ENCODE results near the gene NEURL1B. TPM values are rescaled to one million over a fixed set of nuclear protein-coding genes. Genes with fewer than 3 reads are reported as not detected.

The NEURL1B gene
- total RNA-seq, 2 experiments from 2014 or later = 0.08 to 0.16 TPM

DNA sequence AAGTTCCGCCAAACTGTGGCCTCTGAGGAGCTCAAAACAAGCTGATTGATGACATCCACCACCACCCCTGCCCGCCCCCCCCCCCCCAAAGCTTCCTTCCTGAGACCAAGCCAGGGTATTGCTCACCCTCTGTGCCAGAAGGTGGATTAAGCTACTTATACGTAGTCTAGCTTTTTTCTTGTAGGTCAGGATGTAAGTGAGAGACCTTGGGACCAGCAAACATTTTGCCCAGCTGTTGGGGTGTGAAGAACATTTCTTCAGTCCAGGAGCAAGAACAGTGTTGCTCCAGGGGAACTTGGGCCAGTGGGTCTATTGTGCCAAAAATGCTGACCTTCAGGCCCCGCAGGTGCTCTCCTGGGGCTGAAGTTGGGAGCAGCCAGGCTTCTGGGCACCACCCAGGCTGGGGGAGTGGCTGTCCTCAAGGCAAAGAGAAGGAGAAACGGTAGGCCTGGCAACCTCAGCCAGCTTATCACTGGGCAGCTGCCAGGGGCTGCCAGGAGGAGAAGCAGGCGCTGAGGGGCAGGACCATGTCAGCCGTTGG is 18.0 kb downstream of the NEURL1B start:
- intact Hi-C loops (cut with DNase I, micrococcal nuclease) = no loop called here
- ChIA-PET CTCF (interaction anchor here (0.5 kb wide), 1 partner anchor 38 kb away, joined by 3 read pairs; no protein-coding TSS in a partner anchor), POLR2A (no interaction called here)
- Mint-ChIP-seq H3K36me3 (ENCODE audit: low read depth) (no peaks in the 10 kb centered on the region), H3K4me3 (no peak overlapping the region), H3K9me3 (peaks cover 3% of the 10 kb centered on the region), H3K4me1 (ENCODE audit: low read depth) (no peaks in the 10 kb centered on the region), H3K27me3 (no peaks in the 10 kb centered on the region), H3K27ac (no peak overlapping the region)
- no peak for DNase-seq
- Histone ChIP-seq H3K27ac (ENCODE audit: low read depth in 1 of 2, low read length in 2 of 2) (no peak overlapping the region), H3K9me3 (ENCODE audit: control insufficient read depth in 1 of 2, insufficient read depth in 1 of 2, low read length in 2 of 2) (peaks cover 15 to 24% of the 10 kb centered on the region in 2 experiments), H3K4me1 (ENCODE audit: insufficient read depth, low read length) (no peaks in the 10 kb centered on the region), H3K36me3 (ENCODE audit: insufficient read depth, low read length) (no peaks in the 10 kb centered on the region), H3K27me3 (ENCODE audit: control insufficient read depth in 1 of 2, insufficient read depth in 2 of 2, low read length in 2 of 2) (no peaks in the 10 kb centered on the region), H3K4me3 (ENCODE audit: low read length) (no peak overlapping the region)
- TF ChIP-seq, protein P1, sequence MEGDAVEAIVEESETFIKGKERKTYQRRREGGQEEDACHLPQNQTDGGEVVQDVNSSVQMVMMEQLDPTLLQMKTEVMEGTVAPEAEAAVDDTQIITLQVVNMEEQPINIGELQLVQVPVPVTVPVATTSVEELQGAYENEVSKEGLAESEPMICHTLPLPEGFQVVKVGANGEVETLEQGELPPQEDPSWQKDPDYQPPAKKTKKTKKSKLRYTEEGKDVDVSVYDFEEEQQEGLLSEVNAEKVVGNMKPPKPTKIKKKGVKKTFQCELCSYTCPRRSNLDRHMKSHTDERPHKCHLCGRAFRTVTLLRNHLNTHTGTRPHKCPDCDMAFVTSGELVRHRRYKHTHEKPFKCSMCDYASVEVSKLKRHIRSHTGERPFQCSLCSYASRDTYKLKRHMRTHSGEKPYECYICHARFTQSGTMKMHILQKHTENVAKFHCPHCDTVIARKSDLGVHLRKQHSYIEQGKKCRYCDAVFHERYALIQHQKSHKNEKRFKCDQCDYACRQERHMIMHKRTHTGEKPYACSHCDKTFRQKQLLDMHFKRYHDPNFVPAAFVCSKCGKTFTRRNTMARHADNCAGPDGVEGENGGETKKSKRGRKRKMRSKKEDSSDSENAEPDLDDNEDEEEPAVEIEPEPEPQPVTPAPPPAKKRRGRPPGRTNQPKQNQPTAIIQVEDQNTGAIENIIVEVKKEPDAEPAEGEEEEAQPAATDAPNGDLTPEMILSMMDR (IDR thresholded peaks at IDR 0.05) = no peak
- no peak for ATAC-seq (ENCODE audit: poor library complexity)

DNA sequence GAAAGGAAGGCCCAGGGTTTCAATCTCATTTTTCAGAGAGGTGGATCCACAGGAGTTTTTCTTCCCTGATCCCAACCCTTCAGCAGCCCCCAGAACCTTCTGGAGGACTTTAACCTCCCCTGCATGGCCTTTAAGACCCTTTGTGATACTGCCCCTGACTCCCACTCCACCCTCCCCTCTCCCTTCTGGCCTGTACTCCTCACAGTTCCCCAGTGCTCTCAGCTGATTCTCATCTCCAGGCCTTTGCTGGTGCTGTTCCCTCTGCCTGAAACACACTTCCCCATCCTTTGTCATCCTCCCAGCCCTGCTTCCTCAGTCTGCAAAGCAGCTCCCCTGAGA is 18.5 kb downstream of the NEURL1B start:
- peak in 1 of 14 experiments; percentile 11 for DNase-seq
- H3K27ac ChIP-seq (ENCODE audit: low read depth in 1 of 2, low read length in 2 of 2) = no peak overlapping the region
- no peaks in the 10 kb centered on the region for H3K4me1 Mint-ChIP-seq (ENCODE audit: low read depth)
- ChIA-PET CTCF (no interaction called here), POLR2A (no interaction called here)
- ATAC-seq (ENCODE audit: poor library complexity) = no peak
- intact Hi-C loops (cut with DNase I, micrococcal nuclease) = no loop called here
- no peak overlapping the region for H3K4me3 Mint-ChIP-seq
- no peaks in the 10 kb centered on the region for H3K27me3 ChIP-seq (ENCODE audit: control insufficient read depth in 1 of 2, insufficient read depth in 2 of 2, low read length in 2 of 2)
- H3K36me3 Mint-ChIP-seq (ENCODE audit: low read depth) = no peaks in the 10 kb centered on the region
- no peaks in the 10 kb centered on the region for H3K27me3 Mint-ChIP-seq
- H3K9me3 Mint-ChIP-seq = peaks cover 3% of the 10 kb centered on the region
- H3K4me1 ChIP-seq (ENCODE audit: insufficient read depth, low read length) = no peaks in the 10 kb centered on the region
- TF ChIP-seq, protein P1 (IDR thresholded peaks at IDR 0.05) = no peak
- H3K27ac Mint-ChIP-seq = no peak overlapping the region
- peaks cover 15 to 24% of the 10 kb centered on the region in 2 experiments for H3K9me3 ChIP-seq (ENCODE audit: control insufficient read depth in 1 of 2, insufficient read depth in 1 of 2, low read length in 2 of 2)
- no peaks in the 10 kb centered on the region for H3K36me3 ChIP-seq (ENCODE audit: insufficient read depth, low read length)
- no peak overlapping the region for H3K4me3 ChIP-seq (ENCODE audit: low read length)

DNA sequence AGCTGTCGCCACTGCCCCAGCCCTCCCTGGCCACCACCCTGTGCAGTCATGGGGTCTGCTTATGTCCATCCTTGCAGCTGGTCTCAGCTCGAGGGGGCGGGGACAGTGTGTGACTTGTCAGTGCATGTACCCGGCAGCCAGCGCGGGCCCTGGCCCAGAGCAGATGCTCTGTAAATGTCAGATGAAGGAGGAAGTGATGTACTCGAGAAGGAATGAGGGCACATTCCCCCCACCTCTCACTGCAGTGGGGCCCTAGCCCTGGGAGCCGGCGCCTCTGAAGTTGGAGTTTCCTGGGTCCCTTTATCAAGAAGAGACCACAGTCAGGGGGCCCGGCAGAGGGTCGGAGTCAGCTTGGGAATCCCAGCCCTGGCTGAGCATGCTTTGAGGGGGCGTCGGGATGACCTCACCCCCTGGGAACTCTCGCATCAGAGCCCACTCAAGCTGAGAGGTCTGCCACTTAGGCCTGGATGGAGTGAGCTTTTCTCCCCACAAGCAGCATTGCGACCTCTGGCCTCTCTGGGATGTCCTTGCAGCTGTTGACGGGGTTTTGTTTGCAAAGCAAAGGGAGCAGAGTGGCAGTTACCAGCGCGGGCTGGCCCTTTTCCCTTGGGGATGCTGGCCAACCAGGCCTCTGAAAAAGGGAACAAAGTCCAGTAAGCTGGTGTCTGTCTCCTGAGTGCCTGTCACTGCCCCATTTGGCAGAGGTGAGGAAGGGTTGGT is 19.0 kb downstream of the NEURL1B start:
- no peak for ATAC-seq (ENCODE audit: poor library complexity)
- TF ChIP-seq, protein P1 (IDR thresholded peaks at IDR 0.05) = no peak
- Histone ChIP-seq H3K27me3 (ENCODE audit: control insufficient read depth in 1 of 2, insufficient read depth in 2 of 2, low read length in 2 of 2) (no peaks in the 10 kb centered on the region), H3K36me3 (ENCODE audit: insufficient read depth, low read length) (no peaks in the 10 kb centered on the region), H3K27ac (ENCODE audit: low read depth in 1 of 2, low read length in 2 of 2) (no peak overlapping the region), H3K9me3 (ENCODE audit: control insufficient read depth in 1 of 2, insufficient read depth in 1 of 2, low read length in 2 of 2) (peaks cover 11 to 21% of the 10 kb centered on the region in 2 experiments), H3K4me3 (ENCODE audit: low read length) (no peak overlapping the region), H3K4me1 (ENCODE audit: insufficient read depth, low read length) (no peaks in the 10 kb centered on the region)
- peaks cover 3% of the 10 kb centered on the region for H3K9me3 Mint-ChIP-seq
- intact Hi-C loops (cut with DNase I, micrococcal nuclease) = no loop called here
- H3K27me3 Mint-ChIP-seq = no peaks in the 10 kb centered on the region
- H3K4me1 Mint-ChIP-seq (ENCODE audit: low read depth) = no peaks in the 10 kb centered on the region
- H3K27ac Mint-ChIP-seq = no peak overlapping the region
- H3K4me3 Mint-ChIP-seq = no peak overlapping the region
- peak in 1 of 14 experiments; percentile 28 for DNase-seq
- ChIA-PET POLR2A (no interaction called here), CTCF (no interaction called here)
- no peaks in the 10 kb centered on the region for H3K36me3 Mint-ChIP-seq (ENCODE audit: low read depth)
